Measurements from ENCODE around the gene EIF1AY.

The EIF1AY gene, protein sequence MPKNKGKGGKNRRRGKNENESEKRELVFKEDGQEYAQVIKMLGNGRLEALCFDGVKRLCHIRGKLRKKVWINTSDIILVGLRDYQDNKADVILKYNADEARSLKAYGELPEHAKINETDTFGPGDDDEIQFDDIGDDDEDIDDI

GRCh38 chrY:20575531-20576121 lies at the start of gene EIF1AY:
TSS of gene EIF1AY (plus strand) at chrY:20575776. CDS start at chrY:20575872, 96 bp downstream.
- in situ Hi-C loops (cut with MboI; ENCODE audit: low pct_unique_long_range_greater_than_20kb, low sequenced_read_pairs, unreplicated experiment) = no loop called here

GRCh38 chrY:20528435-20528834 lies 47.1 kb upstream of the EIF1AY start:
- TF ChIP-seq CTCF (IDR thresholded peaks at IDR 0.05; ENCODE audit: extremely low read depth, insufficient read depth, missing control alignments) = no peak
- in situ Hi-C loops (cut with MboI; ENCODE audit: low pct_unique_long_range_greater_than_20kb, low sequenced_read_pairs, unreplicated experiment) = no loop called here
- DNase-seq (ENCODE audit: low spot score) = no peak

More at GRCh38 chrY:20575531-20576121, at the start of gene EIF1AY:
- no peak for DNase-seq (ENCODE audit: low spot score)
- no peak for TF ChIP-seq CTCF (IDR thresholded peaks at IDR 0.05; ENCODE audit: extremely low read depth, insufficient read depth, missing control alignments)

- TF ChIP-seq CTCF (IDR thresholded peaks at IDR 0.05; ENCODE audit: extremely low read depth, insufficient read depth, missing control alignments) = no peak
- no peak for DNase-seq (ENCODE audit: low spot score)
- in situ Hi-C loops (cut with MboI; ENCODE audit: low pct_unique_long_range_greater_than_20kb, low sequenced_read_pairs, unreplicated experiment) = no loop called here
Measured at GRCh38 chrY:20538186-20538585, 37.4 kb upstream of the EIF1AY start.

GRCh38 chrY:20538933-20539332 lies 36.6 kb upstream of the EIF1AY start:
- no peak for DNase-seq (ENCODE audit: low spot score)
- in situ Hi-C loops (cut with MboI; ENCODE audit: low pct_unique_long_range_greater_than_20kb, low sequenced_read_pairs, unreplicated experiment) = no loop called here
- TF ChIP-seq CTCF (IDR thresholded peaks at IDR 0.05; ENCODE audit: extremely low read depth, insufficient read depth, missing control alignments) = no peak

- TF ChIP-seq CTCF (IDR thresholded peaks at IDR 0.05; ENCODE audit: extremely low read depth, insufficient read depth, missing control alignments) = no peak
- in situ Hi-C loops (cut with MboI; ENCODE audit: low pct_unique_long_range_greater_than_20kb, low sequenced_read_pairs, unreplicated experiment) = no loop called here
- DNase-seq (ENCODE audit: low spot score) = no peak
Measured at GRCh38 chrY:20544451-20544960, 31.1 kb upstream of the EIF1AY start.

- no peak for DNase-seq (ENCODE audit: low spot score)
- in situ Hi-C loops (cut with MboI; ENCODE audit: low pct_unique_long_range_greater_than_20kb, low sequenced_read_pairs, unreplicated experiment) = no loop called here
- TF ChIP-seq CTCF (IDR thresholded peaks at IDR 0.05; ENCODE audit: extremely low read depth, insufficient read depth, missing control alignments) = no peak
Measured at GRCh38 chrY:20546071-20546470, 29.5 kb upstream of the EIF1AY start.
